GM18858 (cell line): ENCODE results near the gene PATE4.

Experiments used
- ATAC-seq: cut with Tn5 transposase; IDR thresholded peaks from one replicate; pipeline ENCODE4 v1.9.1; 2021; ENCODE audit not compliant: unreplicated experiment

The PATE4 gene

DNA sequence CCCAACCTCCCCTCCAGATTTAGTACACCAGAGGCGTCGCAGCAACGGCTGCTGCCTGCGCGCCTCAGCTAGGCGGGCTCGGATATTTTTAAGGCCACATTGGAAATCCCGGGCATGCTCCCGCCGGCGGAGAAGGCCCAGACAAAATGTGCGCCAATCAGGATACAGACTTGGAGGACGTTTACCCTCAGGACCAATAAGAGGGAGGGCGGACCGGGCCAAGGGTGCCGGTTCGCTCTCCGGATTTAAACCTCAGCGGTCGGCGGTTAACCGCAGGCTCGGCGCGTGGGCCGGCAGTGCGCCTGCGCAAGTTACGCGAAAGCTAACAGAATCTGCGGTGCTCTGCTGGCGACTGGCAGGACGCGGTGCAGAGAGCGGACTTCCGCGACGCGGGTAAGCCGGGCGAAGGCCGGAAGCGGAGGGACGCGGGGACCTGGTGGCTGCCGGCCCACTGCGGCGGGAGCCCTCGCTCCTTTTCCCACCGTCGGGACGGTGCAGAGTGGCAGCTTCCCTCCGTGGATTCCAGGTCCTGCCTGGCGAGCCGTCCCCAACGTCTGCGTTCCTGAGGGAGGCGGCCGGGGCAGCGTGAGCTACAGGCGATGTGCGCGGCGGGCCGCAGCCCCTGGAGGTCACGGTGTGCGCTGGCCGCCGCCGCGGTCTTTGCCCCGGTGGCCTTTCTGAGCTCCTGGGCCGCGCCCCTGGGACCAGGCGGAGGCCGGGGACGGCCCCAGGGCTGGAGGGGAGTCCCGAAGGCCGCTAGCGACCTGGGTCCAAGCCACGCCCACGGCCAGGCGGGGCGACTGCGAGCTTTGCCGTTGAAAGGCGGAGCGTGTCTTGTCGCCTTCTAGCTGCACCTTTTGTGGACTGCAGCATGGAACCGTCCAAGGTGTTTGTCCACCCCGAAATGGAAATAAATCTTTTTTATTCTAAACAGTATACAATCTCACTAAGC is 54.5 kb downstream of the PATE4 start, which contains the start of gene HYLS1:
TSS of gene HYLS1 (plus strand) at position 296 of the 952 bp plus-strand sequence. CDS start 11,701 bp downstream, outside the sequence.
- ATAC-seq: peak; percentile 73
